Right lung (tissue), 5 donors: ENCODE data around the gene CPED1. TPM values are rescaled to one million over a fixed set of nuclear protein-coding genes. Genes with fewer than 3 reads are reported as not detected.
"Not testable (repeated sequence)": the region's sequence is repeated elsewhere in the genome, so short reads cannot be mapped to it uniquely, and the experiment has no call there.

ENCODE experiments used
- DNase-seq, 2 donors: peaks; one replicate each; pipeline ENCODE4 v3.0.0-alpha.2; 2013
- polyA plus RNA-seq, 5 donors: library from polyadenylated mRNA; unstranded; fragments of 120-200 nt; gene quantifications; one replicate each; pipeline versions ENCODE4 v1.2.1 to v1.2.3, GENCODE V29; 2013; ENCODE audit warnings: inconsistent platforms in 1 of 5, low replicate concordance in 1 of 5; ENCODE audit not compliant: insufficient read length in 5 of 5, insufficient read depth in 1 of 5

CPED1 gene
- polyA plus RNA-seq, 5 donors = 11.1 to 34.2 (median 25.8) TPM

GRCh38 chr7:121084748-121085336, 96.3 kb downstream of the CPED1 start:
- no peak for DNase-seq

DNA sequence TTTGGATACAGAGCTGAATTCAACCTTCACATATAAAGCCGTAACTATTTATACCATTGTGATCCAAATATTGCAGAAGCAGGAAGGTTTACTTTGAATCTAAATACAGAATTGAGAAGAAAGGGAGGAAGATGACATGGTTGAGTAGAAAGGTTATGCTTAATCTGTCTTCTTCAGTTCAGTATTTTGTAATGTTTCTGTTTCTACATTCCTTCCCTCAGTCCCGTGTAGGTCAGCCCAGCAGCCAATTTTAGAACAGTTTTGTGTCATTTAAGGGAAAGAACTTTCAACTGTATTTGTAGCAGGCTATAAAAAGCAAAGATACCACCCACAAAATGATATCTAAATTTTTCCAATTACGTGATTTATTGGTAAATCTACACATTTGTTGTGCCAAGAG, 97.4 kb downstream of the CPED1 start:
- no peak for DNase-seq

DNA sequence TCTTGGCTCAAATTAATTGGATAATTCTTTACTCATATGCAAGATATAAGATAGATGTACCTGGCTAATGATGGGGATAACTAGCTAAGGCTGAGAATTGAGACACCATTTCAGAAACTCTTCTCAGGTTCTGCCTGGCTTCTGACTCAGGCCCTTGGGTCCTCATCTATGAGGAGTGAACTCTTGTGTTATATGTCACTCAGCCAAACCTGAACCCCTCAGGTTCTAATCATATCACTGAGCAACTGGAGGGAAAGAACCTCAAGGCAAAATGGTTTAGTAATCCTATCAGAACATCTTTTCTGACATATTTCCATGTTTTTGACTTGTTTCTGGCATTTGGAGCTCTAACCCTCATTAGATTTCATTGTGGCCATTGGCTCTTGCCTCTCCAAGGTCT, 100.4 kb downstream of the CPED1 start:
- no peak for DNase-seq

GRCh38 chr7:121094829-121095228, 106.3 kb downstream of the CPED1 start:
- no peak for DNase-seq

- no peak for DNase-seq
These were observed 109.1 kb downstream of the CPED1 start for GRCh38 chr7:121097577-121097976.

GRCh38 chr7:121099572-121099971, 111.1 kb downstream of the CPED1 start:
- no peak for DNase-seq

- no peak for DNase-seq
These were observed 112.6 kb downstream of the CPED1 start for GRCh38 chr7:121101083-121101482.

- no peak for DNase-seq
These were observed 113.1 kb downstream of the CPED1 start for GRCh38 chr7:121101621-121102020.

DNA sequence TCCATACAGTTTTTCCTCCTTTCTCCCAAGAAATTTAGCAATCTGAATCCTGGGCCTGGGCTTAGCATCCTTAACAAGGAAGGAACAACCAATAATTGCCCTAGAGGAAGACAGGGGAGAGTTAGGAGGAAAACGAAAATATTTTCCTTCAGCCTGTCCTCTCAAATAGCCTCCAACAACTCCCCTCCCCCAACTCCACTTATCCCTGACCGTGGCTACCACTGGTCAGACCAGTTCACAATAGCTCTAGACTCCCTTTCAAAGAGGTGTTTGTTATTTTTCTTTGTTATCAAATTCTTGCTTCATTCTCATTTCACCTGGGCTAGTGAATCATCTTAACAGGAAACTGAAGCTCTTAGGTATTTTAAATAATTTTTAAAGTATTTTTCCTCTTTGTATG, 114.1 kb downstream of the CPED1 start:
- DNase-seq = no peak

- no peak for DNase-seq
These were observed 114.6 kb downstream of the CPED1 start for GRCh38 chr7:121103086-121103485.

- no peak for DNase-seq
These were observed 115.1 kb downstream of the CPED1 start for GRCh38 chr7:121103579-121103978.

DNA sequence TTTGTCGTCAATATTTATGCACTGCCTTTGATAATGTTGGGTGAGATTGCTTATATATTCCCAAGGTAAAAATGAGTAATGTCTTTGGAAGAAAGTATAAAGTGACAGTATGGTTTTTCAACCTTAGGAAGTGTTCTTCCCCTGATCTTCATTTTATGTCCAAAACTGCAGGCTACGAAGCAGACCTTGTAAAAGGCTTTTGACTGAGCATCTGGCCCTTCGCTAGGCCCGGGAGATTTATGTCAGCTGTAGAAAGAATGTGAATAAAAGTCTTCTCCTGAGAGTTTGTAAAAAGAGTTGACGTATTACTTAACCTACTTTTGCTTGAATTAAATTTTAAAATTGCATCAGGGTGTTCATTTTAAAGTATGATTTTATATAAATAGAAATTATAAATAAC, 116.8 kb downstream of the CPED1 start:
- no peak for DNase-seq

DNA sequence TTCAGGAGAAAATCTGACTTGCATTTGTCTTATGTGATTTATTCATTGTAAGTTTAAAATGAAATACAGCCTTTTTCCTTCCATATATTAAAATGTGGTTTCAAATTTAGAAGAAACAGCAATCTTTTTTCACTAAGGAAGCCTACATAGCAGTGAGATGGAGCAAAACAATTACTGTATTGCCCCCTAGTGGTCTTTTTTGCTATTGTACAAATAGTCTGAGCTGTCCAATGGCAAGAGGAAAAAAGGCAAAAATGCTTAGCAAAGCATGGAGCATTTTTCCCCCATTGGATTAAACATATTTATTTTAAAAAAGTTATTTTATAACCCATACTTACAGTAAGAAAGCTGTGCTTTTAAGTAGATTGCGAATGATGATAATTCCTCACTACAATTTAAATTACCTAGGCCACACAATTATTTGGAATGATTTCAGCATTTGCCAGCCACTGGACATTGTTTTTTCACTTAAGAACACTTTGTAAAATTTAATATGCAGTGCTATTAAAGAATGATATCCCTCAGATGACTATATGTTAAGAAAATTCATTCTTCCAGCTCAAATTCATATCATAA, 119.5 kb downstream of the CPED1 start:
- peak; percentile 32 to 55 for DNase-seq

- DNase-seq = no peak
These were observed 120.6 kb downstream of the CPED1 start for GRCh38 chr7:121109145-121109544.

GRCh38 chr7:121113288-121113687, 124.8 kb downstream of the CPED1 start:
- DNase-seq = no peak

DNA sequence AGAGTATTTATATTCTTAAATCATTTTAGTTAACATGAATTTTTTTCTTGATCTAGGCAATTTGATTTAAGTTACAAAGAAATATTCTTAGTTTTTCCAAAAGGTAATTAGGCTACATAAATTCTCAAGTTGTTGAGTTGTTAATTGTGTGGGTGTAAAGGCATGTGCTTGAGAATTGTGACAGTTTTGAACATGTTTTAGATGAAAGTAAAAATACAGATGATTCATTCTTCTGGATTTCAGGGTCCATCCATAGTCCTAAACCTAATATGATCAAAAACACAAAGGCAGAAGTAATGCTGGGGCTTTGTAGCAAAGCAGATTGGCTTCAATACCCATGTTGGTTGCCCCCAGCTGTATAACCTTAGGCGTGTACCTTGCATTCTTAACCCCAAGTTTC, 127.9 kb downstream of the CPED1 start:
- no peak for DNase-seq

DNA sequence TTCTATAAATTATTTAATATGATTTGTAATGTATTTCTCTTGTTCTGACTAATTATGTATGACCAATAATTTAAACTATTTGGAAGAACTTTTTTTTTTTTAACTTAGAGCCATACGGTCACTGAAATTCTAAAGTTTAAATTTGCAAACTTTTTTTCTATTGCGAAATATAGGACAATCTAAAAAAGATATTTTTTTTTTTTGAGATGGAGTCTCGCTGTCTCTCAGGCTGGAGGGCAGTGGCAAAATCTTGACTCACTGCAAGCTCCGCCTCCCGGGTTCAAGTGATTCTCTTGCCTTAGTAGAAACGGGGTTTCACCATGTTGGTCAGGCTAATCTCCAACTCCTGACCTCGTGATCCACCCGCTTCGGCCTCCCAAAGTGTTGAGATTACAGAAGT, 130.5 kb downstream of the CPED1 start:
- DNase-seq = no peak

GRCh38 chr7:121123032-121123431, 134.5 kb downstream of the CPED1 start:
- no peak for DNase-seq

GRCh38 chr7:121125454-121125853, 136.9 kb downstream of the CPED1 start:
- not testable (repeated sequence) for DNase-seq

DNA sequence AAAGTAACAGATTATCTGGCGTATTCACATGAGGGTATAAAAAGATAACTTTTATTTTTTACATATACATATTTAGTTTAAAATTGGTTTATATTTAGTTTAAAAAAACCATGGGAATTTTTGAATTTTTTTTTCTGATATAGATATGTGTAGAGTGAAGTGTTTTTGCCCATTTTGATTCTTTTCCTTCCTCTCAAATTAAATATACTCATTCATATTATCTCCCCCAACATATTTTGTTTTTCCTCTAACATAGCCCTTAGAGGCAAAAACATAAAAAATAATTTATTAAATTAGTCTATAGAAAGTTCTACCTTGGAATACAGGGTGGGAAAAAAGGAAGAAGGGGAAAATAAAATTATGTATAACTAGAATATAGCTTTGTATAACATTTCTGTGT, 137.7 kb downstream of the CPED1 start:
- no peak for DNase-seq

DNA sequence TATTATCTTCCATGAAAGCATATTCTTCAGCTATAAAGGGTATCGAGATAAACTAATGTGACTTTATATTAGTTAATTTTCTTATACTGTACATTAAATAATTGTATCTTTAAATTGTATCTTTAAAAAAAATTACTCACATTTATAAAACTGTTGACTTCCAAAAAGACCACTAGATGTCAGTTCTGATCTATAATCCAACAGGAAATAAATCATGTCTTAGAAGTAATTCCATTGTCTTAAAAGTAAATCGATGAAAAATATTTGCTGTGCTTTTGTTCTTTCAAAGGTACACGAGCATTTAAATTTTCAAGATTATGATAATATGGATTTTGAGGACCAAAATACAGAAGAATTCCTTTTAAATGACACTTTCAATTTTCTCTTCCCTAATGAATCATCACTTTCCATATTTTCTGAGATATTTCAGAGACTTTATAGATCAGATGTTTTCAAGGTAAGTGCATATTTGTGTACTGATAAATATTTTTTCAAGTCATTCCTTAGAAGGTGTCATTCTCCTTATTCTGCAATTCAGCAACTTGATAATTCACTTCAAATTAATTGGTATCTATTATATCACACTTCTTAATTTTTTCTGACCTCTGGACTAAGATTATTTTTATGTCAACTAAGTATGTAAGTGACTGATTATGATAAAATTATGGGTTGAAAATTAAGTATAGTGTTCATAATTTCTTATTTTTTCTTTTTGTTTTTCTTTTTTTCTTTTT, 138.5 kb downstream of the CPED1 start:
- DNase-seq = no peak

- DNase-seq = no peak
These were observed 144.4 kb downstream of the CPED1 start for GRCh38 chr7:121132940-121133339.

- DNase-seq = no peak
These were observed 144.9 kb downstream of the CPED1 start for GRCh38 chr7:121133444-121133843.

- no peak for DNase-seq
These were observed 149.1 kb downstream of the CPED1 start for GRCh38 chr7:121137580-121137979.
